Panc1 (cell line): ENCODE results near the gene ETV2. TPM values are rescaled to one million over a fixed set of nuclear protein-coding genes. Genes with fewer than 3 reads are reported as not detected.

Experiments
- ATAC-seq: fragments of 200-7000 bp; cut with Tn5 transposase; 2 replicates; pipeline ENCODE4 v1.9.1; 2020; ENCODE audit warnings: mild to moderate bottlenecking, moderate library complexity
- BruUV-seq: library from RNA; stranded (reverse); fragments of 400-500 nt; replicated peaks from 2 replicates; lab custom pipeline; 2021; lab: Mats Ljungman, UMichigan
- CTCF ChIA-PET: fragments of 300-600 bp; sonication (Branson Sonifier 250); formaldehyde crosslinking; loops from one replicate; lab custom pipeline; 2022; ENCODE audit warnings: antibody characterized with exemption; lab: Charles Lee
- POLR2A ChIA-PET: fragments of 300-600 bp; sonication (Branson Sonifier 250); formaldehyde crosslinking; loops from one replicate; lab custom pipeline; 2022; ENCODE audit warnings: antibody characterized with exemption; lab: Charles Lee
- DNase-seq: peaks from one replicate; pipeline ENCODE4 v3.0.0-alpha.2; 2010; ENCODE audit warnings: low read depth, low spot score
- H3K27ac ChIP-seq: 2 replicates; pipeline ENCODE4 v1.5.1; 2011; ENCODE audit warnings: mild to moderate bottlenecking, low read length, inconsistent platforms
- H3K27me3 ChIP-seq: fragments of 200-500 bp; sonication (Bioruptor generic); 2 replicates; pipeline ENCODE4 v1.6.0; 2014; ENCODE audit warnings: low read length, inconsistent platforms; ENCODE audit not compliant: control insufficient read depth, insufficient read depth
- H3K36me3 ChIP-seq: fragments of 200-500 bp; sonication (Bioruptor generic); 2 replicates; pipeline ENCODE4 v1.5.1; 2014; ENCODE audit warnings: inconsistent platforms, mild to moderate bottlenecking, low read length, moderate library complexity; ENCODE audit not compliant: control insufficient read depth, insufficient read depth
- H3K4me1 ChIP-seq: 2 replicates; pipeline ENCODE4 v1.5.1; 2011; ENCODE audit warnings: inconsistent platforms, mild to moderate bottlenecking, low read length, moderate library complexity; ENCODE audit not compliant: control insufficient read depth, insufficient read depth
- H3K4me3 ChIP-seq, 2 experiments: 2 replicates each; pipeline ENCODE4 v1.5.1; 2011 to 2012; ENCODE audit warnings: low read depth in 2 of 2, low read length in 2 of 2, mild to moderate bottlenecking in 2 of 2, inconsistent platforms in 1 of 2, moderate library complexity in 1 of 2
- H3K9me3 ChIP-seq: fragments of 200-500 bp; sonication (Bioruptor generic); 2 replicates; pipeline ENCODE4 v1.5.1; 2014; ENCODE audit warnings: low read depth, mild to moderate bottlenecking, inconsistent platforms, low read length, moderate library complexity; ENCODE audit not compliant: control insufficient read depth, insufficient read depth
- CTCF ChIP-seq: fragments of 450-650 bp; IDR thresholded peaks from 2 replicates; pipeline ENCODE4 v1.5.1; 2017; ENCODE audit warnings: mild to moderate bottlenecking
- POLR2AphosphoS5 ChIP-seq: IDR thresholded peaks from 2 replicates; pipeline ENCODE4 v1.6.1; 2012; ENCODE audit warnings: mild to moderate bottlenecking, low read depth, low read length, moderate library complexity
- REST ChIP-seq, 2 experiments: IDR thresholded peaks; 2 replicates each; pipeline ENCODE4 v1.6.1; 2011 to 2012; ENCODE audit warnings: low read depth in 2 of 2, control low read depth in 1 of 2, low read length in 1 of 2, mild to moderate bottlenecking in 1 of 2, moderate library complexity in 1 of 2; ENCODE audit not compliant: insufficient read depth in 1 of 2
- SIN3A ChIP-seq: IDR thresholded peaks from 2 replicates; pipeline ENCODE4 v1.6.1; 2012; ENCODE audit warnings: low read depth, mild to moderate bottlenecking, low read length, moderate library complexity, borderline replicate concordance; ENCODE audit not compliant: insufficient read depth
- TCF7L2 ChIP-seq: IDR thresholded peaks from 2 replicates; pipeline ENCODE4 v1.6.1; 2011; ENCODE audit warnings: mild to moderate bottlenecking, low read depth, low read length, inconsistent platforms
- in situ Hi-C: cut with HindIII; loops from 2 replicates; pipeline ENCODE4 v1.10.0; 2016; ENCODE audit warnings: low sequenced_read_pairs, low pct_unique_long_range_greater_than_20kb
- intact Hi-C: fragments of 100-400 bp; cut with micrococcal nuclease; formaldehyde crosslinking; loops from one replicate; pipeline ENCODE4 v1.10.0; 2022; ENCODE audit not compliant: unreplicated experiment
- total RNA-seq: library from RNA; stranded (reverse); gene quantifications from one replicate; pipeline ENCODE4 v1.2.1, GENCODE V29; 2021; ENCODE audit not compliant: unreplicated experiment

Gene ETV2
- total RNA-seq, 1 experiment from 2014 or later, result 2.8 TPM

- CTCF ChIA-PET, result no interaction called here
- BruUV-seq, result no TSS peak
Observed at GRCh38 chr19:35639863-35640262, 1.7 kb upstream of the ETV2 start.

GRCh38 chr19:35642312-35642711 lies 767 bp downstream of the ETV2 start:
- no peaks in the 10 kb centered on the region for H3K27me3 ChIP-seq
- 0 out of 2 replicates have a peak overlapping the region, but pooled peaks have one; percentile 5 for H3K27ac ChIP-seq
- no peaks in the 10 kb centered on the region for H3K9me3 ChIP-seq
- peaks cover 18% of the 10 kb centered on the region for H3K4me1 ChIP-seq
- no TSS peak for BruUV-seq
- ChIA-PET POLR2A (interaction anchor here (0.6 kb wide), 1 partner anchor 10 kb away, joined by 14 read pairs; no protein-coding TSS in a partner anchor), CTCF (interaction anchor here (0.7 kb wide), 1 partner anchor 84 kb away, joined by 7 read pairs; no protein-coding TSS in a partner anchor)
- intact Hi-C loops, result no loop called here
- TF ChIP-seq TCF7L2, result no peak
- no peak for TF ChIP-seq REST (IDR thresholded peaks at IDR 0.05; ENCODE audit: insufficient read depth in 1 of 2, low read depth in 2 of 2, low read length in 1 of 2)
- no peak for TF ChIP-seq POLR2AphosphoS5
- no peak for TF ChIP-seq SIN3A
- no peak for TF ChIP-seq CTCF
- no peak overlapping the region for H3K4me3 ChIP-seq
- no peaks in the 10 kb centered on the region; the same call in 1 of the 2 replicates for H3K36me3 ChIP-seq
- DNase-seq (no peak), ATAC-seq (no peak)
- in situ Hi-C loops, result no loop called here

More at GRCh38 chr19:35639863-35640262, 1.7 kb upstream of the ETV2 start:
- in situ Hi-C loops (no loop called here), intact Hi-C loops (no loop called here)
- TF ChIP-seq REST (IDR thresholded peaks at IDR 0.05; ENCODE audit: insufficient read depth in 1 of 2, low read depth in 2 of 2, low read length in 1 of 2) (no peak), POLR2AphosphoS5 (no peak), SIN3A (no peak), CTCF (no peak), TCF7L2 (no peak)
- no peaks in the 10 kb centered on the region for H3K9me3 ChIP-seq
- H3K4me3 ChIP-seq, result no peak overlapping the region
- H3K4me1 ChIP-seq, result 0 out of 2 replicates have a peak, but pooled peaks cover 14% of the 10 kb centered on the region
- POLR2A ChIA-PET, result no interaction called here
- no peaks in the 10 kb centered on the region; the same call in 1 of the 2 replicates for H3K36me3 ChIP-seq
- no peak for ATAC-seq
- no peaks in the 10 kb centered on the region for H3K27me3 ChIP-seq
- no peak for DNase-seq
- H3K27ac ChIP-seq, result no peak overlapping the region
